H1 (cell line): ENCODE measurements around the gene PGPEP1. TPM values are rescaled to one million over a fixed set of nuclear protein-coding genes. Genes with fewer than 3 reads are reported as not detected.
A peak's percentile ranks its signal among the peaks of the same experiment; 100 is the strongest.

Experiments
- CHD7 ChIP-seq: fragments of 300-600 bp; sonication (generic); IDR thresholded peaks from 2 replicates; pipeline ENCODE4 v1.7.1; 2012; ENCODE audit warnings: low read length, moderate library complexity, mild to moderate bottlenecking, inconsistent platforms; ENCODE audit not compliant: insufficient replicate concordance
- CTCF ChIP-seq, 3 experiments: IDR thresholded peaks; 1 replicate in 2 of 3; 2 replicates in 1 of 3; pipeline versions ENCODE4 v1.5.1 to v1.6.1; 2011; ENCODE audit warnings: low read length in 3 of 3, mild to moderate bottlenecking in 3 of 3, inconsistent platforms in 2 of 3, low read depth in 1 of 3, moderate library complexity in 1 of 3; ENCODE audit not compliant: insufficient read depth in 1 of 3; ENCODE audit errors: control extremely low read depth in 1 of 3
- KDM1A ChIP-seq: fragments of 200-600, 300-600 bp; sonication (generic); IDR thresholded peaks from 2 replicates; pipeline ENCODE4 v1.7.1; 2016; ENCODE audit warnings: mild to moderate bottlenecking, low read length, borderline replicate concordance
- PHF8 ChIP-seq: fragments of 200-600 bp; sonication (generic); conservative IDR thresholded peaks from 2 replicates; pipeline ENCODE4 v1.7.1; 2012; ENCODE audit warnings: low read depth, mild to moderate bottlenecking, inconsistent platforms, low read length, moderate library complexity
- POU5F1 ChIP-seq: IDR thresholded peaks from 2 replicates; pipeline ENCODE4 v1.6.1; 2011; ENCODE audit warnings: low read depth, mild to moderate bottlenecking, low read length, moderate library complexity
- SIX5 ChIP-seq: IDR thresholded peaks from 2 replicates; pipeline ENCODE4 v1.6.1; 2011; ENCODE audit warnings: mild to moderate bottlenecking, low read depth, low read length
- TCF12 ChIP-seq: IDR thresholded peaks from 2 replicates; pipeline ENCODE4 v1.6.1; 2011; ENCODE audit warnings: low read depth, mild to moderate bottlenecking, low read length
- polyA plus RNA-seq, 7 experiments: library from polyadenylated mRNA; depleted of rRNA in 3 of 7; stranded (reverse) in 5 of 7; unstranded in 2 of 7; fragments of >200 nt in 5 of 7; fragments of 200-250 nt in 2 of 7; gene quantifications; 1 replicate in 5 of 7; 2 replicates in 1 of 7; 4 replicates in 1 of 7; pipeline versions ENCODE4 v1.2.1 to v1.2.3, GENCODE V29; 2011 to 2013; ENCODE audit warnings: missing spikeins in 2 of 7, mixed read lengths in 2 of 7
- total RNA-seq: library from RNA; stranded (reverse); fragmentation: NEBNext Ultra II Directional; extraction: Animal tissue kit (Norgen Biotek cat#: 25700); gene quantifications from 2 replicates; pipeline ENCODE4 v1.2.1, GENCODE V29; 2021

Gene PGPEP1
- total and polyA plus RNA-seq, 2 of the 8 experiments (the other 6 are each of a cell fraction or from before 2014, with no cell fraction given) = 17.0 to 33.4 TPM

GRCh38 chr19:18340190-18340989 lies at the start of gene PGPEP1 (continued):
- TF ChIP-seq CHD7 (no peak), POU5F1 (no peak), KDM1A (peak; percentile 100), PHF8 (0 out of 2 replicates have a peak, but pooled peaks have one; percentile 40), SIX5 (no peak), TCF12 (0 out of 2 replicates have a peak, but pooled peaks have one; percentile 8), CTCF (IDR thresholded peaks at IDR 0.05; ENCODE audit: control extremely low read depth in 1 of 3, insufficient read depth in 1 of 3, low read depth in 1 of 3, low read length in 3 of 3) (no peak)
